DOHH2 (cell line): ENCODE data around the gene PRSS35.

ENCODE experiments used
- H3F3A ChIP-seq: fragments of 200-600 bp; sonication (generic), shearing (Covaris generic); 2 replicates; pipeline ENCODE4 v1.6.0; 2016; ENCODE audit warnings: antibody characterized with exemption, mild to moderate bottlenecking; ENCODE audit not compliant: control insufficient read depth, insufficient read depth
- H3K27ac ChIP-seq: fragments of 200-600 bp; sonication (generic); 2 replicates; pipeline ENCODE4 v1.5.1; 2014; ENCODE audit warnings: low read depth, mild to moderate bottlenecking, low read length, moderate library complexity
- H3K27me3 ChIP-seq: fragments of 200-600 bp; sonication (generic); 2 replicates; pipeline ENCODE4 v1.6.1; 2014; ENCODE audit warnings: mild to moderate bottlenecking, low read length, mixed read lengths; ENCODE audit not compliant: control insufficient read depth
- H3K36me3 ChIP-seq: fragments of 200-600 bp; sonication (generic); 2 replicates; pipeline ENCODE4 v1.6.1; 2014; ENCODE audit warnings: mild to moderate bottlenecking, low read length, moderate library complexity, mixed read lengths; ENCODE audit not compliant: control insufficient read depth
- H3K4me1 ChIP-seq: fragments of 200-600 bp; sonication (generic); 2 replicates; pipeline ENCODE4 v1.6.1; 2014; ENCODE audit warnings: mild to moderate bottlenecking, low read length, mixed read lengths; ENCODE audit not compliant: control insufficient read depth
- H3K4me2 ChIP-seq: fragments of 200-600 bp; sonication (generic); 2 replicates; pipeline ENCODE4 v1.6.0; 2014; ENCODE audit warnings: mild to moderate bottlenecking, low read length, moderate library complexity
- H3K4me3 ChIP-seq: fragments of 200-600 bp; sonication (generic); 2 replicates; pipeline ENCODE4 v1.5.1; 2014; ENCODE audit warnings: mild to moderate bottlenecking, low read length, mixed read lengths
- H3K79me2 ChIP-seq: fragments of 200-600 bp; sonication (generic); 2 replicates; pipeline ENCODE4 v1.6.1; 2014; ENCODE audit warnings: mild to moderate bottlenecking, low read length, mixed read lengths; ENCODE audit not compliant: control insufficient read depth
- H3K9me2 ChIP-seq: fragments of 200-600 bp; sonication (generic); replicated peaks from 2 replicates; pipeline ENCODE4 v1.6.1; 2014; ENCODE audit warnings: mild to moderate bottlenecking, low read length, mixed read lengths; ENCODE audit not compliant: control insufficient read depth
- H3K9me3 ChIP-seq: fragments of 200-600 bp; sonication (generic); 2 replicates; pipeline ENCODE4 v1.6.1; 2014; ENCODE audit warnings: antibody characterized with exemption, low read length, mixed read lengths; ENCODE audit not compliant: control insufficient read depth, insufficient read depth
- H4K20me1 ChIP-seq: fragments of 200-600 bp; sonication (generic); 2 replicates; pipeline ENCODE4 v1.6.0; 2014; ENCODE audit warnings: low read depth, mild to moderate bottlenecking, antibody characterized with exemption, low read length, moderate library complexity; ENCODE audit not compliant: control insufficient read depth, insufficient read depth
- EZH2phosphoT487 ChIP-seq: fragments of 200-600 bp; sonication (generic); IDR thresholded peaks from 2 replicates; pipeline ENCODE4 v1.6.1; 2017; ENCODE audit warnings: borderline replicate concordance, mild to moderate bottlenecking, antibody characterized with exemption, low read length, moderate library complexity, mixed read lengths
- TF ChIP-seq, protein P1 (sequence below): fragments of 200-600 bp; sonication (generic); IDR thresholded peaks from one replicate; pipeline ENCODE4 v1.5.1; 2014; ENCODE audit warnings: antibody characterized with exemption, mild to moderate bottlenecking, low read depth, low read length; ENCODE audit not compliant: poor library complexity, severe bottlenecking

Gene PRSS35, protein sequence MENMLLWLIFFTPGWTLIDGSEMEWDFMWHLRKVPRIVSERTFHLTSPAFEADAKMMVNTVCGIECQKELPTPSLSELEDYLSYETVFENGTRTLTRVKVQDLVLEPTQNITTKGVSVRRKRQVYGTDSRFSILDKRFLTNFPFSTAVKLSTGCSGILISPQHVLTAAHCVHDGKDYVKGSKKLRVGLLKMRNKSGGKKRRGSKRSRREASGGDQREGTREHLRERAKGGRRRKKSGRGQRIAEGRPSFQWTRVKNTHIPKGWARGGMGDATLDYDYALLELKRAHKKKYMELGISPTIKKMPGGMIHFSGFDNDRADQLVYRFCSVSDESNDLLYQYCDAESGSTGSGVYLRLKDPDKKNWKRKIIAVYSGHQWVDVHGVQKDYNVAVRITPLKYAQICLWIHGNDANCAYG

DNA sequence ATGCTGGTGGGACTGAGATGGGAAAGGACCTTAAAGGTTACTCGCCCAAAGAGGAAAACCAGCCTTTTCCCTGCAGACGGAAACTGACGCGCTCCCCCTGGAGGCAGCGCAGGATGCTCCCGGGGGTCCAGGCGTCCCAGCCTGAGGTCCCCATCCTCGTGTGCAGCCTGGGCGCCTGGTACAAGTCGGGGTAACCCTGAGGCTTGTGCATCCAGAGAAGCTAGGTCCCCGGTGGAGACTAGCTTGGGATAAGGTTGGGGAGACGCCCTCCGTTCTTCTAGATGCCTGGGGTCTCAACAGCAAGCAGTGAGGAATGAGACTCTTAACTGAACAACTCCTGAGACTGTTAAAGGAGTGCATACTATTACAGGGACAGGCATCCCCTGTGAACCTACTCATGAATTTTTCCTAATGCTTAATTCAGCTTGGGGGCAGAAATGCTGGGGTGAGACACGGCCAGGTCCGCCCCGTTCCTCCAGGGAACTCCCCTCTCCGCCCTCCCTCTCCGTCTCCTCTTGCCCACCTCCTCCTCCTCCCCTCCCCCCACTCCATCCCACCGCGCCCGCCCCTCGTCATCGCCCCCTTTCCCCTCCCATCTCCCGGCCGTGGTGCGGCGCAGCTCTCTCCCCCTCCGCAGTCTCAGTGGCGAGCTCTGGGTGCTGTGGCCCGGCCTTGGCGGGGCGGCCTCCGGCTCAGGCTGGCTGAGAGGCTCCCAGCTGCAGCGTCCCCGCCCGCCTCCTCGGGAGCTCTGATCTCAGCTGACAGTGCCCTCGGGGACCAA, at the start of gene PRSS35:
Gene PRSS35 (plus strand): TSS at position 634 of the 781 bp plus-strand sequence. CDS start 10,908 bp downstream, outside the sequence.
- no peaks in the 10 kb centered on the region for H3K9me3 ChIP-seq
- peak within 1 kb of the TSS; percentile 40 for H3K4me2 ChIP-seq
- H3K9me2 ChIP-seq: no peaks in the 10 kb centered on the region
- H3K4me3 ChIP-seq: no peak within 1 kb of the TSS
- H3K27me3 ChIP-seq: peaks cover 22% of the 10 kb centered on the region
- no peak within 1 kb of the TSS for H3K27ac ChIP-seq
- TF ChIP-seq EZH2phosphoT487: no peak
- TF ChIP-seq, protein P1, sequence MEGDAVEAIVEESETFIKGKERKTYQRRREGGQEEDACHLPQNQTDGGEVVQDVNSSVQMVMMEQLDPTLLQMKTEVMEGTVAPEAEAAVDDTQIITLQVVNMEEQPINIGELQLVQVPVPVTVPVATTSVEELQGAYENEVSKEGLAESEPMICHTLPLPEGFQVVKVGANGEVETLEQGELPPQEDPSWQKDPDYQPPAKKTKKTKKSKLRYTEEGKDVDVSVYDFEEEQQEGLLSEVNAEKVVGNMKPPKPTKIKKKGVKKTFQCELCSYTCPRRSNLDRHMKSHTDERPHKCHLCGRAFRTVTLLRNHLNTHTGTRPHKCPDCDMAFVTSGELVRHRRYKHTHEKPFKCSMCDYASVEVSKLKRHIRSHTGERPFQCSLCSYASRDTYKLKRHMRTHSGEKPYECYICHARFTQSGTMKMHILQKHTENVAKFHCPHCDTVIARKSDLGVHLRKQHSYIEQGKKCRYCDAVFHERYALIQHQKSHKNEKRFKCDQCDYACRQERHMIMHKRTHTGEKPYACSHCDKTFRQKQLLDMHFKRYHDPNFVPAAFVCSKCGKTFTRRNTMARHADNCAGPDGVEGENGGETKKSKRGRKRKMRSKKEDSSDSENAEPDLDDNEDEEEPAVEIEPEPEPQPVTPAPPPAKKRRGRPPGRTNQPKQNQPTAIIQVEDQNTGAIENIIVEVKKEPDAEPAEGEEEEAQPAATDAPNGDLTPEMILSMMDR: peak; percentile 69
- no peaks in the 10 kb centered on the region for H3K79me2 ChIP-seq
- H3K36me3 ChIP-seq: no peaks in the 10 kb centered on the region
- H3F3A ChIP-seq: no peaks in the 10 kb centered on the region
- H3K4me1 ChIP-seq: no peaks in the 10 kb centered on the region; the same call in 1 of the 2 replicates
- H4K20me1 ChIP-seq: no peaks in the 10 kb centered on the region

DNA sequence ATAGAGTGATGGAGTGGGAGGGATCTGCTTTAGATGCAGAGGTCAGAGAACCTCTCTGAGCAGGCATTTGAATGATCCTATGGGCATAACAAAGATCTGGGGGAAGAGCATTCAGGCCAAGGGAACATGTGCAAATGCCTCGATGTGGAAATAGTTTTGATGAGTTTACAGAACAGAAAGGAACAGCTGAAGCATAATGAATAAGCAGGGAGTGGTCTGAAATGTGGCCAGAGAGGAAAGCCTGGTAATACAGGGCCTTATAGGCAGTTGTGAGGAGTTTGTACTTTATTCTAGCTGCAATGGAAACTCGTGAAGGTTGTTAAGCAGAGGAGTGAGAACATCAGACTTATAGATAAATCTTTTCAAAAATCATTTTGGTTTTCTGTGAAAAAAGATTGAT, 48.4 kb upstream of the PRSS35 start:
- no peak overlapping the region for H3K4me2 ChIP-seq
- no peaks in the 10 kb centered on the region for H3K36me3 ChIP-seq
- H3K9me2 ChIP-seq: no peaks in the 10 kb centered on the region
- no peaks in the 10 kb centered on the region for H4K20me1 ChIP-seq
- no peaks in the 10 kb centered on the region for H3F3A ChIP-seq
- H3K9me3 ChIP-seq: no peaks in the 10 kb centered on the region
- no peaks in the 10 kb centered on the region for H3K79me2 ChIP-seq
- TF ChIP-seq, protein P1: no peak
- no peak for TF ChIP-seq EZH2phosphoT487
- H3K27ac ChIP-seq: no peak overlapping the region
- no peaks in the 10 kb centered on the region for H3K27me3 ChIP-seq
- H3K4me1 ChIP-seq: no peaks in the 10 kb centered on the region
- H3K4me3 ChIP-seq: no peak overlapping the region

DNA sequence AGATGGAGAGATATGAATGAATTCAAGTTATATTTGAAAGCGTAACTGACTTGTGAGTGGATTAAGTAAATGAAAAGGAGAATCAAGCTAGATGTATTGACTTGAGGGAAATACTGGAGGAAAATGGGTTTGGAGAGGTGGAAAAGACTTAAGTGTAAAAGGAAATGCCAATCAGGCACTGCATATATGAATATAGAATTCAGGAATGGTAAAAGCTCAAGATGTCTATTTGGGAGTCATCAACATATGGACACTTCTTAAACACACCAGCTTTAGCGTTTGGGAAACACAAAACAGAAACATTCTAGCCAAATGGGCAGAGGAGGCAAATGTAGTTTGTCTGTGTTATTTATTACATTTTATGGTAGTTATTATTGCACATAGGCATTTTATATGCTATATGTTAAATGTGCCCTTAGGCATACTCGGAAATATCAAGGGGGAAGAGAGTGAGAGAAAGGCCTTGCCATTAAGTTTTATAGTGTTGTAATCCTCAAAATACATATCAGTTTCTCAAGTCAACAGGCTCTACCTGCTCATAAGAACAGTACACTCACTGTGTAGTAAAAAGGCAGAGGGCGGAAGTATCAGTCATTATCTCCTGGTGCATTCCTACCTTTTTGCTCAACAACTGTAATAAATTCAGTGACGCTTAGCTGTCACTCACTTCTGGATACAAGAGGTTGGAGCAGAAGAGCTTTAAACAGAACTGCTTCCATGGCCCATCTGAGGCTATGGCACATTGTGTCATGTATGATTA, 47.8 kb upstream of the PRSS35 start:
- no peaks in the 10 kb centered on the region for H3K79me2 ChIP-seq
- H3K9me3 ChIP-seq: no peaks in the 10 kb centered on the region
- no peaks in the 10 kb centered on the region for H3K4me1 ChIP-seq
- no peak overlapping the region for H3K4me2 ChIP-seq
- no peak for TF ChIP-seq EZH2phosphoT487
- TF ChIP-seq, protein P1: no peak
- no peaks in the 10 kb centered on the region for H3F3A ChIP-seq
- no peaks in the 10 kb centered on the region for H3K9me2 ChIP-seq
- H3K4me3 ChIP-seq: no peak overlapping the region
- H3K36me3 ChIP-seq: no peaks in the 10 kb centered on the region
- no peaks in the 10 kb centered on the region for H4K20me1 ChIP-seq
- no peak overlapping the region for H3K27ac ChIP-seq
- H3K27me3 ChIP-seq: no peaks in the 10 kb centered on the region
